HG02571 (cell line): Measurements from ENCODE around the gene AKR1B15.
"Not testable (repeated sequence)": the region's sequence is repeated elsewhere in the genome, so short reads cannot be mapped to it uniquely, and the experiment has no call there.

ENCODE experiments used
- ATAC-seq: cut with Tn5 transposase; IDR thresholded peaks from one replicate; pipeline ENCODE4 v1.9.1; 2021; ENCODE audit warnings: mild to moderate bottlenecking, moderate library complexity; ENCODE audit not compliant: unreplicated experiment

The AKR1B15 gene

DNA sequence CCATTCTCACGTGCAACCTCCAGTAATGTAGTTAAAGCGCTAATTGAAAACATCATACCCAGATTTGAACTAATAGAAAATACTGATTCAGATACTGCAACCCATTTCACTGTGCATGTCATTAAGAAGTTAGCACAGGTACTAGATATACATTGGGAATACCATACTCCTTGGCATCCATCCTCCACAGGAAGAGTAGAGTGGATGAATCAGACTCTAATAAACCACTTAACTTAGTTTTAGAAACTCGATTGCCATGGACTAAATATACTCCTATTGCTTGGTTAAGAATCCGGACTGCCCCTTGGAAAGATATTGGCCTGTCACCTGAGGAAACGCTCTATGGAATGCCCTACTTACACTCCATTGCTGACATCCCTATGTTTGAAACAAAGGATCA, 9.5 kb downstream of the AKR1B15 start:
- ATAC-seq = no peak

DNA sequence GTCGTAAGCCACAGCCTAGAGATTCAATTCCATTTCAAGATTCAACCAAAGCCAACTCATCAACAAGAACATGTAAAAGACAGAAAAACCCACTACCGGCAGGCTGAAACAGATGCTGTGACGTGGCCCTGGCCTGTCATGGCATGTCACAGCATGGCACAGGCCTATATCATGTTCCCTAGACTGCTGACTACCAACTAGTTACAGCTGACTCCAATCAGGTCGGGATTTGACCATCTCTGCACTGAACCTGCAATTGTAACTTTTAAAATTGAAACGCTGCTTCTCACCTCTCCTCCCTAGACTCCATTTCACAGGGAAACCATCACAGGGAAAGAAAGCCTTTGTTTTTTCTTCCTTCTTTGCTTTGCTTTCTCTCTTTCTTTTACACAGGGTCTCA, 12.7 kb downstream of the AKR1B15 start:
- not testable (repeated sequence) for ATAC-seq

DNA sequence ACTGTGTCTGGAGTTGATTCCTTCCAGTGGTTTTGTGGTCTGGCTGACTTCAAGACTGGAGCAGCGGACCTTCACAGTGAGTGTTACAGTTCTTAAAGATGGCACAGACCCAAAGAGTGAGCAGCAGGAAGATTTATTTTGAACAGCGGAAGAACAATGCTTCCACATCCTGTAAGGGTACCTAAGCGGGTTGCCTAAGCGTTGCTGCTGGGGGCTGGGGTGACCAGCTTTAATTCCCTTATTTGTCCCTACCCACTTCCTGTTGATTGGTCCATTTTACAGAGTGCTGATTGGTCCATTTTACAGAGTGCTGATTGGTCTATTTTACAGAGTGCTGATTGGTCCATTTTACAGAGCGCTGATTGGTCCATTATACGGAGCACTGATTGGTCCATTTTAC, 13.2 kb downstream of the AKR1B15 start:
- ATAC-seq = no peak

DNA sequence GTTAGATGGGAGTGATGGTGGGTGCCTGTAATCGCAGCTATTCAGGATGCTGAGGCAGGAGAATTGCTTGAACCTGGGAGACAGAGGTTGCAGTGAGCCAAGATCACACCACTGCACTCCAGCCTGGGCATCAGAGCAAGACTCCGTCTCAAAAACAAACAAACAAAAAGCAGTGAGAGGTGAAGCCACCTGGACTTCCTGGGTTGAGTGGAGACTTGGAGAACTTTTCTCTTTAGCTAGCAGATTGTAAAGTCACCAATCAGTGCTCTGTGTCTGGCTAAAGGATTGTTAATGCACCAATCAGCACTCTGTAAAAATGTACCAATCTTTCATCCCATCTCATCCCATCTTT, 14.5 kb downstream of the AKR1B15 start:
- not testable (repeated sequence) for ATAC-seq

DNA sequence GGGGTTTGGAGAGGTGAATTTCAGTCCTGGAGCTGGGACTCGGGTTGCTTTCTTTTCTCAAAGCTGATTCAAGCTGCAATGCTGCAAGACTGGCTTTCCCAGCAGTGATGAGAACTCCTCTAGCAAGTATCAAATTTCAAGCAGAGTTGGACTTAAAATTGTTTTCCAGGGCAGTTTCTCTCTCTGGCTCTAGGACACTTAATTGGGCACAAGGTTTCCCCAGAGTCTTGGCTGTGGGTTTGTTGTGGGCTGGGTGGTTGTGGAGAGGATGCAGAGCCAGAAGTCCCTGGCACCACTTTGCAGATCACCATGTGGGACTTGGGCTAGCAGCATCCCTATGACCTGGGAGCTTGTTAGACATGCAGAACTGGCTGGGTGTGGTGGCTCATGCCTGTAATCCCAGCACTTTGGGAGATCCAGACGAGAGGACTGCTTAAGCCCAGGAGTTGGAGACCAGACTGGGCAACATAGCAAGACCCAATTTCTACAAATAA, 16.8 kb downstream of the AKR1B15 start:
- ATAC-seq = no peak

DNA sequence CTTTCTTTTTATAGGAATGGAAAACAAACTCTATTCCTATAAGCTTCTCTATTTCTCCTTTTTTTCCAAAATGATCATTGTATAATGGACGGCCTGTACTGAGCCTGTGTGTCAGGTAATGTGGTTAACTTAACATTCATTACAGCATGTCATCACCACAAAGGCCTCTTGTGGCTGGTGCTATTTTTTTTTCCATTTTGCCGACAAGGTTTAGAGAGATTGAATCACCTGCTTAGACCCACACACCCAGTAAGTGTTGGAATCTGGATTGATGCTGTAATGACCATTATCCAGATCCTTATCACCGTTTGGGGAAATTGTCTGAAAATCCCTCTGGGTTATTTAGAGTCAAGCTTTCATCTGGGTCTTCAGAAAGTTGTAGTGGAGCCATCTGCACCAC, 18.5 kb downstream of the AKR1B15 start:
- no peak for ATAC-seq

DNA sequence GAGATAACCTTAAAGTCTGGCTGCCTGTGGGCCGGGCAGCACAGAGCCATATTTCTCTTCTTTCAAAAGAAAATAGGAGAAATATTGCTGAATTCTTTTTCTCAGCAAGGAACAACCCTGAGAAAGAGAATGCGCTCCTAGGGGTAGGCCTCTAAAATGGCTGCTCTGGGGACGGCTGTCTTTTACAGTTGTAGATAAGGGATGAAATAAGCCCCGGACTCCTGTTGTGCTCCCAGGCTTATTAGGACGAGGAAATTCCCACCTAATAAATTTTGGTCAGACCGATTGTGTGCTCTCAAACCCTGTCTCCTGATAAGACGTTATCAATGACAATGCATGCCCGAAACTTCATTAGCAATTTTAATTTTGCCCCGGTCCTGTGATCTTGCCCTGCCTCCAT, 21.1 kb downstream of the AKR1B15 start:
- not testable (repeated sequence) for ATAC-seq

DNA sequence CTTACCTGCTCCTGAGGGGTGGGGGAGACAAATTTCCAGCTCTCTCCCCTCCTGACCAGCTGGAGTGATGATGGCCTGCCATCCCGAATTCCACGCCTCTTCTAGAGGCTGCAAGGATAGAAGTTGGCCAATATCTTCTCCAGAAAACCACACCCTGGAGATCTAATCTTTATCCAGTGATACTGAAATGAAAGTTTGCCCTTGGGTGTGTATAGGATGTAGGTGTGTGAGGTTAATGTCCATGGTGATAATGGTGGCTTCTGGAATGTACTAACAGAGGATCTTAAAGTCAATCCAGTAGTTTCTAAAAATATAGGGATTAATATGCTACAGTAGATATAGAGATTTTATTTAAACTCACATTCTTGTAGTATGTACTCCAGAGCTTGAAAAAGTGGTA, 22.2 kb downstream of the AKR1B15 start:
- no peak for ATAC-seq

DNA sequence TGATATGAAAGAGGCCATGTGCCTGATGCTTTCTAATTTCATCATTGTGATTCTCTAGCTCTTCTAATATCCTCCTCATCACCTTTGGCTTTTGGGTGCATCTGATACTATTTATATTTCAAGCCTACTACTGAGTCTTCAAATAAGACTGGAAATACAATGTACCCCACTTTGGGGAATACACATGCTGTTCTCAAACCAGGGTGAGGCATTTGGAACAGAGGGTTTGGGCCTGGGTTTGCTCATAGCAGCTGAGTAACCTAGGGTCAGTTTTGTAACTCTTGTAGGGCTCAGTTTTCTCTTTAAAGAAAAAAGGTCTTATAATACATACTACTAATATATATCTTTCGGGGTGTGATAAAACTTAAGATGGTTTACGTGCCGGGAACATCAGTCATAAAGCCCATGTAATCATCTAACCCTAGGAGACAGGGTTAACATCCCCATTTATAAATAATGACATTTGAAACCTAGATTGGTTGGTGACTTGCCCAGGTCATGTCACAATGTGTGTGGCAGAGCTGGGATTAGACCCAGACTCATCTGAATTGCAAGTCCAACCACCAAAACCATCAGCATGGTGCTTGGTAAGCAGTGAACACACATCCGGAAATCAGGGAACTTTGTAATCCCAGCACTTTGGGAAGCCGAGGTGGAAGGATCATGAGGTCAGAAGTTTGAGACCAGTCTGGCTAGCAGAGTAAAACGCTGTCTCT, 23.0 kb downstream of the AKR1B15 start:
- no peak for ATAC-seq

DNA sequence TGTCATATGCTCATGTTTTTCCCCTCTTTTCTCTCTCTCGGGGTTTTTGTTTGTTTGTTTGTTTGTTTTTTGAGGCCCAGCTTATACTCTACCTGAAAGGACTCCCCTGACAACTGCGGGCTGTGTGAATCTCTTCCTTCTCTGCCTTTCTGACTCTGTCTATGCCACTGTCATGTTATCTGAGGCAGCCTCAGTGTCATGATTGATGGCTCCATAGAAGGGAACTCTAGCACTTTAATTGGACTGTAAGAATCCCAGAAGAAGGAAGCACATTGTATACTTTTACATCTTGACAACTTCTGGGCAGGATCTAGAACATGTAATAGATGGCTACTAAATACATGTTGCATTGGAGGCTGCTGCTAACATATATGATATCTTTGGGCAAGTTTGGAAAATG, 25.4 kb downstream of the AKR1B15 start:
- no peak for ATAC-seq

DNA sequence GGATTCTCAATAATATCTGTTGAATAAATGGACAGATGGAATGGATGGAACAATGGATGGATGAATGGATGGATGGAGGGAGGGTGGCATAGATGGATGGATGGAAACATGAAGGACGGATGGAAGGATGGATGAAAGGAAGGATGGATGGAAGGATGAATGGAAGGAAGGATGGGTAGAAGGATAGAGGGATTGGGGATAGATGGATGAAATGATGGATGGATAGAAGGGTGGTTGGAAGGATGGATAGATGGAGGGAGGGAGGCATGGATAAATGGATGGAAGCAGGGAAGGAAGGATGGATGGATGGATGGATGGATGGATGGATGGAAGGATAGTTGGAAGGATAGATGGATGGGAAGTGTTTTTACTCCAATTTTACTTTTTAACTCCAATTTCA, 35.4 kb downstream of the AKR1B15 start:
- ATAC-seq = no peak

DNA sequence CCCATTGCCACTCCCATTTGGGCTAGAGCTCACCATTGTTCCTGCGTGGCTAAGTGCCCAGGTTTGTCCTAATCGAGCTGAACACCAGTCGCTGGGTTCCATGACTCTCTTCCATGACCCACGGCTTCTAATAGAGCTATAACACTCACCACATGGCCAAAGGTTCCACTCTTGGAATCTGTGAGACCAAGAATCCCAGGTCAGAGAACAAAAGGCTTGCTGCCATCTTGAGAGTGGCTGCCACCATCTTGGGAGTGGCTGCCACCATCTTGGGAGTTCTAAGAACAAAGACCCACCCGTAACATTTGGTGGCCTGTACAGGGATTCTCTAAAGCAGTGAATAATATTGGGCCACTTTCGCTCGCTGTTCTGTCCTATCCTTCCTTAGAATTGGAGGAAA, 37.0 kb downstream of the AKR1B15 start:
- no peak for ATAC-seq

DNA sequence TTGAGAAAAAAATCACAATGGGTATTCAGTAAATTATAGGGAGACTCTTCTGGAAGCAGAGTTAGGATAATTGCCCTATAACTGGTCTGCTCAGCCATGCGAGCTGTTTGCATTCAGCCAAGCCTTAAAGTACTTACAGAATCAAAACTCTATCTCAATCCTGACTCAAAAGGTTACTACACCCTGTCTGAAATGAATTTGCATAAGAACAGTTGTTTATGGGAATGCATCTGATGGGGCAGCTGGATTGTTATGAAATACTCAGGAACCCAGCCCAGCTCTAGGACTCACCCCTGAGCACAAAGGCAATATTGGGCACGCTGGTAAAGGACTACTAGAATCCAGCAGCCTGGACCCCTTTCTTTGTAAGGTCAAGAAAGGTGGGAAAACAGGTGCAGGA, 38.8 kb downstream of the AKR1B15 start:
- ATAC-seq = no peak

DNA sequence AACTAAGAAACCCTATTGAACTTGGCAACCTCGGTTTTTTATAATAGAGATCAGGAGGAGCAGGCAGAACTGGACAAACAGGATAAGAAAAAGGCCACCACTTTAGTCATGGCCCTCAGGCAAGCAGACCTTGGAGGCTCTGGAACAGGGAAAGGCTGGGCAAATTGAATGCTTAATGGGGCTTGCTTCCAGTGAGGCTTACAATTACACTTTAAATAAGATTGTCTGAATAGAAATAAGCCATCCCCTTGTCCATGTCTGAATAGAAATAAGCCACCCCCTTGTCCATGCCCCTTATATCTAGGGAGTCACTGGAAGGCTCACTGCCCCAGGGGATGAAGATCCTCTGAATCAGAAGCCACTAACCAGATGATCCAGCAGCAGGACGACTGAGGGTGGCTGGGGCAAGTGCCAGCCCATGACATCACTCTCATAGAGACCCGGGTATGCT, 40.6 kb downstream of the AKR1B15 start:
- no peak for ATAC-seq

DNA sequence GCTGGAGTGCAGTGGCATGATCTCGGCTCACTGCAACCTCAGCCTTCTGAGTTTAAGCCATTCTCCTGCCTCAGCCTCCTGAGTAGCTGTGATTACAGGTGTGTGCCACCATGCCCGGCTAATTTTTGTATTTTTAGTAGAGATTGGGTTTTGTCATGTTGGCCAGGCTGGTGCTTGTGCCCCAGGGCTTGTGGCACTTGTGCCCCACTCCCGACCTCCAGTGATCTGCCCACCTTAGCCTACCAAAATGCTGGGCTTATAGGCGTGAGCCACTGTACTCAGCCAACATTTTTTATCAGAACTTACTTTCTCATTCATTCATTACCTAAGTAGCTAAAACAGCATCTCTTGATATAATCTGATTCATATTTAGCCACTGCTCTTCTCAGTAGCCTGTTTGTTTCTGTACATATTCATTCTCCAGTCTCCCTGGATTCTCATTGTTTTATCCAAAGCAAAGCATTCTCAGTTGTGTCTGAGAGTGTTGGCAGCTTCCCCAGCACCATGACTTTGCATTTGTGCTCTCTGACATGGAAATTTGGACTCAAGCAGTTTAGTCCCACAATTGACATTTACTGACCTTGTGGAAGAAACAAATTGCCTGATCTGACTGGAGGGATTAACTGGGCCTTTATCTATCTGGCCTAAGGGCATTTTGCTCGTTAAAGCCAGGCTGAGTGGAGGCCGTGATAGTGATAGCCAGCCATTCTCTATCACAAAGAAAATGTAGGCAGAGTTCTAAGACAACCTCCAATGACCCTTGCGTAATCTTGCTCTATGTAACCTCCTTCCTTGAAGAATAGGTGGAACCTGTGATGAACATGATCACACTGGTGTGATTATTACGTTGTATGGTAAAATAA, 44.9 kb downstream of the AKR1B15 start:
- ATAC-seq = no peak

DNA sequence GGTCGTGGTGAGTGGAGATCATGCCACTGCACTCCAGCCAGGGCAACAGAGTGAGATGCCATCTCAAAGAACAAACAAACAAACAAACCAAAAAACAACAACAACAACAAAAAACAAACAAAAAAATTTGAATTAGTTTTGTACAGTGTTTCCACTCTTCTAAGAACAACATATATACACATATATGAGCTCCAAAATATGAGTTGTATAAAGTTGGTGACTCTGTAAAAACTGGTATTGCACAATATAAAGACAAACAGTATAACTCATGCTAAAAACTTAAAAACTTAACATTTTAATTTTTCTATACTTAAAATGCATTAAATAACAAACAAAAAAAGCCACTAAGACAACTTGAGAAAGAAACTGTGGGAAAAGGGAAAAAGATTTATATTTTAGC, 46.0 kb downstream of the AKR1B15 start:
- no peak for ATAC-seq

DNA sequence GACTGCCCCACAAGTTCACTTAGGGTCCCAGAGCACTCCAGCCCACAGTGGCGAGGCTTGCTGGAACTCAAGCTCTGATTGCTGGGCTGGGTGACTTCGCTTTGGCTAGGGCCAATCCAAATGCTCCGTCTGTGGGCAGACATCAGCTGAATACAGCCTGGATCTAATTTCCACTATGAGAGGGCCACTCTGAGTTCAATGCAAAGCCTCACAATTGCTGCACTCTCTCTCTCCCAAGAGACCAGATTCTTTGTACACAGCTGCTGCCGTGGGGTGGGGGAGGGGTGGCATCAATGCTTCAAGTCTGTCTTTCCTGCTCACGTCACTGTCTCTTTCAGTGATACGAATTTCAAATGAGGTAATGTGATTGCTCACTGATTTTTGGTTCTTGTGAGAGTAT, 50.5 kb downstream of the AKR1B15 start:
- no peak for ATAC-seq

DNA sequence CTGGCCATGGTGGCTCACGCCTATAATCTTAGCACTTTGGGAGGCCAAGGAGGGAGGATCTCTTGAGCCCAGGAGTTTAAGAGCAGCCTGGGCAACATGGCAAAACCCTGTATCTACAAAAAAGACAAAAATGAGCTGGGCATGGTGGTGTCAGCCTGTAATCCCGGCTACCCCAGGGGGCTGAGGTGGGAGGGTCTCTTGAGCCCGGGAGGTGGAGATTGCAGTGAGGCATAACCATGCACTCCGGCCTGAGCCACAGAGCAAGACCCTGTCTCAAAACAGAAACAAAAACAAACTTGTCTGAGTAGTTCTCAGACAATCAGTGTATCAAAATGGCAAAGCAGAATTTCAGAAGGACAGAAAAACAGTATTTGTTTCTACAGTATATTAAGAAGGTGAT, 52.5 kb downstream of the AKR1B15 start:
- no peak for ATAC-seq

DNA sequence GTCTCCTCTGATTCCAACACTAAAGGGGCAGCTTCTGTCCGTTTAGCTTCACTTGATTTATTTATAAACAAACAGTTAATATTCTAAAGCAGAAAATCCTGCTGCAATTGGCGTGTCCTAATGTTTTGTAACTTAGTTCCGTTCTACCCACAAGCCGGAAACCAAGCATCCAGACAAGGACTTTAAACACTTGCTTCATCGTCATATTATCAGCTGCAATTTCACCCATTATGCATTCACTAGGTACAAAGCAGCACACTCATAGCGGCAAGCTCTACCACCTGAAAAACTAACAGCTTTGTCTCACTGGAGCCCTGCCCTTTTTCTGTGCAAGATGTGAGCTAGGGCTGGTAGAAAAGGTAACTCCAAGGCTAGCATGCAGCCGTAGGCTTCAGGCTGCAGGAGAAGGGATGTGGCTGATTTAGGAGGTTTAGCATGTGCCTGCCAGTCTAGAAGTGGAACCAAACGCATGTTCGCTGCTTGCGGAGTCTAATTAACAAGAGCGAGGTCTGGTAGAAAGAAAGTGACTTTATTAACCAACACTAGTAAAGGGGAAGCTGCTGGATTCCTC, 54.1 kb downstream of the AKR1B15 start:
- no peak for ATAC-seq

DNA sequence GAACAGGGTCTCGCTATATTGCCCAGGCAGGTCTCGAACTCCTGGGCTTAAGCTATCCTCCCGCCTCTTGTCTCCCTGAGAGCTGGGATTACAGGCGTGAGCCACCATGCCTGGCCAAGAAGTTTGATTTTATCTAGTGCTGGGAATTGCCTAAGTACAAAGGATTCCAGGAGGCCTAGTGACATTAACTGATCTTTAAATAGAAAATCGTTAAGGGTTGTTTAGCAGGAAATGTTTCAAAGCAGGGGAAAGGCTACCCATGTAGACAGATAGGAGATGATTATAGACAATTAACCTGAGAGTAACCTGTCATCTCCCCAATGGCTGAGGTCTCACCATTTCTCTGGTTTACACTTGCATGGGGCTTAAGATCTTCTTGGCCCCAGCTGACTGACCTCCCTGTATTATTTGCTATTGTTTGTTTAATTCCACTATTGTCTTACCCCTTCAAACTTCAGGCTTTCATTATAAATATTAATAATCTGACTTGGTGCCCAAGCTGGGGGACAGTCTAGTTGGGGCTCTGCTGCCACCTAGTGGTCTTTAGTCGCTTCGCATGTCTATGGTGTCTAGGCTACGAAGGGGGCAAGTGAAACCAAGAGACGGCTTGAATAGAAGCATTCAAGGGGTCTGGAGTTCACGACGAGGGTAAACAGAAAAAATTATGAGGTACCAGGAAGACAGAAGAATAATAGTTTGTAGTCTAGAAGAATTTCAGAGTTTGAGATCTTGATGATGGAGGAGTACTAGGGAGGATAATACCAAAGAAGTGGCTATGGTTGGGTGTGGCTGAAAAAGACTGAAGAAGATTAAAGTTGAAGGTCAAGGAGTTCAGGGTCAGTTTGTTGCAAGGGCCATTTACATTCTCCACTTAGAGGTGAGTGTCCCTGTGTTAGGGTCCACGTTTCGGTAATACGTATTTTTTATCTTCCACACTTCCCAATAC, 57.3 kb downstream of the AKR1B15 start:
- ATAC-seq = peak; percentile 80
